ENCODE data around the gene EYS. TPM values are rescaled to one million over a fixed set of nuclear protein-coding genes. Genes with fewer than 3 reads are reported as not detected.

Gene EYS
- total and polyA plus RNA-seq, 2 of the 13 experiments (the other 11 are each of a cell fraction or from before 2014, with no cell fraction given): 0.04 to 0.07 TPM

DNA sequence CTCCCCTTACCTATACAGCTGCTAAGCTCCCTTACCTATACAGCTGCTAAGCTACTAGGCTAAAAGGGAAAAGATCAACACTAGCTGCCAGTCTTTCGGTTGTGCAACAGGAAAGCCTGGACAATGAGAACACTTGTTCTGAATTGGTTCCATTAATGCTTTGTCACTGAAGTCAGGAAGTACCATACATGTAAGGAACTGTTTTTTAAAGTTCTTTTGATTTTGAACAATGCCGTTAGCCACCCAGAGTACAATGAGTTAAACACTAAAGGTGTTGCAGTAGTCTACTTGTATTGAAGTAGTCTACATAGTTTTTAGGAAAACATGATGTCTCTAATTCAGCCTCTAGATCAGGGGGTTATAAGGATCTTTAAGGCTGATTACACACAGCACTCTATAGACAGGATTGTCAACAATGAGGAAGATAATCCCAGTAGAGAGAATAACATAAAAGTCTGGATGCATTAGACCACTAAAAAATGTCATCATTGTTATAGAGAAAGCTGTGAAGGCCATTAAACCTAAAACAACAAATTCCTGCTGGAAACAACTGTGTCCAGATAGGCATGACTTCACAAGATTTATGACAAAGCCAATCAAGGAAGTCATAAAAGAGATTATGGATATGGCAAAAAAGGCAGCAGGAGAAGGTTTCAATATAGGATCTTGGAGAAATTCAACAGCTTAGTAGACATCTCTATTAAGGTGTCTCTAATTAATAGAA is 1765.1 kb downstream of the EYS start (continued):
- TF ChIP-seq SOX5 (CRISPR knock-in tag; IDR thresholded peaks at IDR 0.05; ENCODE audit: borderline replicate concordance): peak; percentile 100
- TF ChIP-seq, protein P1, sequence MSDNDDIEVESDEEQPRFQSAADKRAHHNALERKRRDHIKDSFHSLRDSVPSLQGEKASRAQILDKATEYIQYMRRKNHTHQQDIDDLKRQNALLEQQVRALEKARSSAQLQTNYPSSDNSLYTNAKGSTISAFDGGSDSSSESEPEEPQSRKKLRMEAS (IDR thresholded peaks at IDR 0.05): peak; percentile 15; the same call in 1 of the 2 replicates
- no peak for TF ChIP-seq ZNF879 (CRISPR knock-in tag; IDR thresholded peaks at IDR 0.05)
- TF ChIP-seq, protein P2, sequence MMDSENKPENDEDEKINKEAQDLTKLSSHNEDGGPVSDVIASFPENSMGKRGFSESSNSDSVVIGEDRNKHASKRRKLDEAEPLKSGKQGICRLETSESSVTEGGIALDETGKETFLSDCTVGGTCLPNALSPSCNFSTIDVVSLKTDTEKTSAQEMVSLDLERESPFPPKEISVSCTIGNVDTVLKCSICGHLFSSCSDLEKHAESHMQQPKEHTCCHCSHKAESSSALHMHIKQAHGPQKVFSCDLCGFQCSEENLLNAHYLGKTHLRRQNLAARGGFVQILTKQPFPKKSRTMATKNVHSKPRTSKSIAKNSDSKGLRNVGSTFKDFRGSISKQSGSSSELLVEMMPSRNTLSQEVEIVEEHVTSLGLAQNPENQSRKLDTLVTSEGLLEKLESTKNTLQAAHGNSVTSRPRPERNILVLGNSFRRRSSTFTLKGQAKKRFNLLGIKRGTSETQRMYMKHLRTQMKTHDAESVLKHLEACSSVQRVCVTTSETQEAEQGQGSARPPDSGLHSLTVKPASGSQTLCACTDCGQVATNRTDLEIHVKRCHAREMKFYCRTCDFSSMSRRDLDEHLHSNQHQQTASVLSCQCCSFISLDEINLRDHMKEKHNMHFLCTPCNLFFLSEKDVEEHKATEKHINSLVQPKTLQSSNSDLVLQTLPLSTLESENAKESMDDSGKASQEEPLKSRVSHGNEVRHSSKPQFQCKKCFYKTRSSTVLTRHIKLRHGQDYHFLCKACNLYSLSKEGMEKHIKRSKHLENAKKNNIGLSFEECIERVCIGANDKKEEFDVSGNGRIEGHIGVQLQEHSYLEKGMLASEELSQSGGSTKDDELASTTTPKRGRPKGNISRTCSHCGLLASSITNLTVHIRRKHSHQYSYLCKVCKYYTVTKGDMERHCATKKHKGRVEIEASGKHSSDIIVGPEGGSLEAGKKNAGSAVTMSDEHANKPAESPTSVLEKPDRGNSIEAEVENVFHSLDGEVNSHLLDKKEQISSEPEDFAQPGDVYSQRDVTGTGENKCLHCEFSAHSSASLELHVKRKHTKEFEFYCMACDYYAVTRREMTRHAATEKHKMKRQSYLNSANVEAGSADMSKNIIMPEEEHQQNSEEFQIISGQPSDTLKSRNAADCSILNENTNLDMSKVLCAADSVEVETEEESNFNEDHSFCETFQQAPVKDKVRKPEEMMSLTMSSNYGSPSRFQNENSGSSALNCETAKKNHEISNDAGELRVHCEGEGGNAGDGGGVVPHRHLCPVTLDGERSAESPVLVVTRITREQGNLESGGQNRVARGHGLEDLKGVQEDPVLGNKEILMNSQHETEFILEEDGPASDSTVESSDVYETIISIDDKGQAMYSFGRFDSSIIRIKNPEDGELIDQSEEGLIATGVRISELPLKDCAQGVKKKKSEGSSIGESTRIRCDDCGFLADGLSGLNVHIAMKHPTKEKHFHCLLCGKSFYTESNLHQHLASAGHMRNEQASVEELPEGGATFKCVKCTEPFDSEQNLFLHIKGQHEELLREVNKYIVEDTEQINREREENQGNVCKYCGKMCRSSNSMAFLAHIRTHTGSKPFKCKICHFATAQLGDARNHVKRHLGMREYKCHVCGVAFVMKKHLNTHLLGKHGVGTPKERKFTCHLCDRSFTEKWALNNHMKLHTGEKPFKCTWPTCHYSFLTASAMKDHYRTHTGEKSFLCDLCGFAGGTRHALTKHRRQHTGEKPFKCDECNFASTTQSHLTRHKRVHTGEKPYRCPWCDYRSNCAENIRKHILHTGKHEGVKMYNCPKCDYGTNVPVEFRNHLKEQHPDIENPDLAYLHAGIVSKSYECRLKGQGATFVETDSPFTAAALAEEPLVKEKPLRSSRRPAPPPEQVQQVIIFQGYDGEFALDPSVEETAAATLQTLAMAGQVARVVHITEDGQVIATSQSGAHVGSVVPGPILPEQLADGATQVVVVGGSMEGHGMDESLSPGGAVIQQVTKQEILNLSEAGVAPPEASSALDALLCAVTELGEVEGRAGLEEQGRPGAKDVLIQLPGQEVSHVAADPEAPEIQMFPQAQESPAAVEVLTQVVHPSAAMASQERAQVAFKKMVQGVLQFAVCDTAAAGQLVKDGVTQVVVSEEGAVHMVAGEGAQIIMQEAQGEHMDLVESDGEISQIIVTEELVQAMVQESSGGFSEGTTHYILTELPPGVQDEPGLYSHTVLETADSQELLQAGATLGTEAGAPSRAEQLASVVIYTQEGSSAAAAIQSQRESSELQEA (CRISPR knock-in tag; IDR thresholded peaks at IDR 0.05; ENCODE audit: not compliant biosample characterization): no peak
- TF ChIP-seq, protein P3, sequence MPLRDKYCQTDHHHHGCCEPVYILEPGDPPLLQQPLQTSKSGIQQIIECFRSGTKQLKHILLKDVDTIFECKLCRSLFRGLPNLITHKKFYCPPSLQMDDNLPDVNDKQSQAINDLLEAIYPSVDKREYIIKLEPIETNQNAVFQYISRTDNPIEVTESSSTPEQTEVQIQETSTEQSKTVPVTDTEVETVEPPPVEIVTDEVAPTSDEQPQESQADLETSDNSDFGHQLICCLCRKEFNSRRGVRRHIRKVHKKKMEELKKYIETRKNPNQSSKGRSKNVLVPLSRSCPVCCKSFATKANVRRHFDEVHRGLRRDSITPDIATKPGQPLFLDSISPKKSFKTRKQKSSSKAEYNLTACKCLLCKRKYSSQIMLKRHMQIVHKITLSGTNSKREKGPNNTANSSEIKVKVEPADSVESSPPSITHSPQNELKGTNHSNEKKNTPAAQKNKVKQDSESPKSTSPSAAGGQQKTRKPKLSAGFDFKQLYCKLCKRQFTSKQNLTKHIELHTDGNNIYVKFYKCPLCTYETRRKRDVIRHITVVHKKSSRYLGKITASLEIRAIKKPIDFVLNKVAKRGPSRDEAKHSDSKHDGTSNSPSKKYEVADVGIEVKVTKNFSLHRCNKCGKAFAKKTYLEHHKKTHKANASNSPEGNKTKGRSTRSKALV (CRISPR knock-in tag; IDR thresholded peaks at IDR 0.05): no peak
- peak; percentile 92 for TF ChIP-seq ZNF652 (CRISPR knock-in tag; IDR thresholded peaks at IDR 0.05; ENCODE audit: borderline replicate concordance, low read depth)
- no peak for TF ChIP-seq WIZ (CRISPR knock-in tag; IDR thresholded peaks at IDR 0.05)
- peak; percentile 62 for TF ChIP-seq ASH2L (IDR thresholded peaks at IDR 0.05; ENCODE audit: insufficient read length, low read depth, low read length)
- TF ChIP-seq NFE2L2 (IDR thresholded peaks at IDR 0.05; ENCODE audit: low read length): peak; percentile 66; the same call in 1 of the 2 replicates
- no peak for TF ChIP-seq ZBTB7A (CRISPR knock-in tag; IDR thresholded peaks at IDR 0.05)
- TF ChIP-seq, protein P4, sequence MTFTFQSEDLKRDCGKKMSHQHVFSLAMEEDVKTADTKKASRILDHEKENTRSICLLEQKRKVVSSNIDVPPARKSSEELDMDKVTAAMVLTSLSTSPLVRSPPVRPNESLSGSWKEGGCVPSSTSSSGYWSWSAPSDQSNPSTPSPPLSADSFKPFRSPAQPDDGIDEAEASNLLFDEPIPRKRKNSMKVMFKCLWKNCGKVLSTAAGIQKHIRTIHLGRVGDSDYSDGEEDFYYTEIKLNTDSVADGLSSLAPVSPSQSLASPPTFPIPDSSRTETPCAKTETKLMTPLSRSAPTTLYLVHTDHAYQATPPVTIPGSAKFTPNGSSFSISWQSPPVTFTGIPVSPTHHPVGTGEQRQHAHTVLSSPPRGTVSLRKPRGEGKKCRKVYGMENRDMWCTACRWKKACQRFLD (CRISPR knock-in tag; IDR thresholded peaks at IDR 0.05; ENCODE audit: borderline replicate concordance): no peak
- TF ChIP-seq PCBP1 (IDR thresholded peaks at IDR 0.05; ENCODE audit: borderline replicate concordance, low read depth, low read length): no peak
- no peak for TF ChIP-seq ZNF350 (CRISPR knock-in tag; IDR thresholded peaks at IDR 0.05; ENCODE audit: borderline replicate concordance, low read depth)
- no peak for TF ChIP-seq POLR2A (IDR thresholded peaks at IDR 0.05; ENCODE audit: insufficient read depth in 1 of 2, low read depth in 2 of 2, low read length in 2 of 2)
- no peak for TF ChIP-seq ZSCAN21 (CRISPR knock-in tag; IDR thresholded peaks at IDR 0.05; ENCODE audit: borderline replicate concordance)
- TF ChIP-seq, protein P5, sequence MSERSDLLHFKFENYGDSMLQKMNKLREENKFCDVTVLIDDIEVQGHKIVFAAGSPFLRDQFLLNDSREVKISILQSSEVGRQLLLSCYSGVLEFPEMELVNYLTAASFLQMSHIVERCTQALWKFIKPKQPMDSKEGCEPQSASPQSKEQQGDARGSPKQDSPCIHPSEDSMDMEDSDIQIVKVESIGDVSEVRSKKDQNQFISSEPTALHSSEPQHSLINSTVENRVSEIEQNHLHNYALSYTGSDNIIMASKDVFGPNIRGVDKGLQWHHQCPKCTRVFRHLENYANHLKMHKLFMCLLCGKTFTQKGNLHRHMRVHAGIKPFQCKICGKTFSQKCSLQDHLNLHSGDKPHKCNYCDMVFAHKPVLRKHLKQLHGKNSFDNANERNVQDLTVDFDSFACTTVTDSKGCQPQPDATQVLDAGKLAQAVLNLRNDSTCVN (CRISPR knock-in tag; IDR thresholded peaks at IDR 0.05; ENCODE audit: borderline replicate concordance): no peak

Data from HepG2 (cell line).